ENCODE results near the gene ILKAP.
"Not testable (repeated sequence)": the region's sequence is repeated elsewhere in the genome, so short reads cannot be mapped to it uniquely, and the experiment has no call there.

The ILKAP gene

GRCh38 chr2:238176613-238177012 is 26.9 kb downstream of the ILKAP start:
- Histone ChIP-seq H3K27me3 (replicated peaks; ENCODE audit: control insufficient read depth, insufficient read depth, low read length) (no peaks in the 10 kb centered on the region), H3K4me3 (replicated peaks; ENCODE audit: low read depth, low read length) (no peak overlapping the region), H3K36me3 (ENCODE audit: control insufficient read depth, insufficient read depth, low read length) (peaks cover 25% of the 10 kb centered on the region)
- TF ChIP-seq CTCF (IDR thresholded peaks at IDR 0.05; ENCODE audit: insufficient read depth, low read length, poor library complexity, severe bottlenecking) = no peak
- no peak for DNase-seq (ENCODE audit: extremely low read depth, insufficient read length)

DNA sequence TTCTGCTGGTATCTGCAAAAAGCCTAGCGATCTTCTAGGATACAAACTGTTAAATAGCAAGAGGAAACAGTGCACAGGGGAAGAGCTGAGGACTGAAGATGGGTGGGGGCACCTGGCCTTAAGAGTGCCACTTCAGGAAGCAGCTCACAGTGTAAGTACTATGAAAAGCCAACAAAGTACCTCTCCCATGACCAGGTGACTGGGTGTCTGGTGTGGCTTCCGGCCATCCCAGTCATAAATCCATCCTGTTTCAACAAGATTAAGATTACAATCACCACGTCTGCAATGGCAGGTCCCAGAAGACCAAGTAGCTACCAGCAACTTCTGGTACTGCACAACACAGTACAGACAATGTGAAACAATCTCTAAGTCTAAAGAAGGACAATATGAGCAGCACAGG is 28.8 kb downstream of the ILKAP start:
- no peak for TF ChIP-seq CTCF (IDR thresholded peaks at IDR 0.05; ENCODE audit: insufficient read depth, low read length, poor library complexity, severe bottlenecking)
- DNase-seq (ENCODE audit: extremely low read depth, insufficient read length) = no peak
- H3K27me3 ChIP-seq (replicated peaks; ENCODE audit: control insufficient read depth, insufficient read depth, low read length) = no peaks in the 10 kb centered on the region
- peaks cover 27% of the 10 kb centered on the region for H3K36me3 ChIP-seq (ENCODE audit: control insufficient read depth, insufficient read depth, low read length)
- no peak overlapping the region for H3K4me3 ChIP-seq (replicated peaks; ENCODE audit: low read depth, low read length)

- Histone ChIP-seq H3K27me3 (replicated peaks; ENCODE audit: control insufficient read depth, insufficient read depth, low read length) (no peaks in the 10 kb centered on the region), H3K4me3 (replicated peaks; ENCODE audit: low read depth, low read length) (no peak overlapping the region), H3K36me3 (ENCODE audit: control insufficient read depth, insufficient read depth, low read length) (peaks cover 26% of the 10 kb centered on the region)
- no peak for TF ChIP-seq CTCF (IDR thresholded peaks at IDR 0.05; ENCODE audit: insufficient read depth, low read length, poor library complexity, severe bottlenecking)
- no peak for DNase-seq (ENCODE audit: extremely low read depth, insufficient read length)
These were observed 29.2 kb downstream of the ILKAP start for GRCh38 chr2:238174291-238174690.

- Histone ChIP-seq H3K27me3 (replicated peaks; ENCODE audit: control insufficient read depth, insufficient read depth, low read length) (no peaks in the 10 kb centered on the region), H3K4me3 (replicated peaks; ENCODE audit: low read depth, low read length) (no peak overlapping the region), H3K36me3 (ENCODE audit: control insufficient read depth, insufficient read depth, low read length) (peaks cover 31% of the 10 kb centered on the region)
- no peak for DNase-seq (ENCODE audit: extremely low read depth, insufficient read length)
- TF ChIP-seq CTCF (IDR thresholded peaks at IDR 0.05; ENCODE audit: insufficient read depth, low read length, poor library complexity, severe bottlenecking) = no peak
These were observed 29.8 kb downstream of the ILKAP start for GRCh38 chr2:238173692-238174091.

- H3K4me3 ChIP-seq (replicated peaks; ENCODE audit: low read depth, low read length) = no peak overlapping the region
- H3K27me3 ChIP-seq (replicated peaks; ENCODE audit: control insufficient read depth, insufficient read depth, low read length) = no peaks in the 10 kb centered on the region
- peaks cover 37% of the 10 kb centered on the region for H3K36me3 ChIP-seq (ENCODE audit: control insufficient read depth, insufficient read depth, low read length)
- DNase-seq (ENCODE audit: extremely low read depth, insufficient read length) = no peak
- TF ChIP-seq CTCF (IDR thresholded peaks at IDR 0.05; ENCODE audit: insufficient read depth, low read length, poor library complexity, severe bottlenecking) = no peak
These were observed 31.1 kb downstream of the ILKAP start for GRCh38 chr2:238172439-238172838.

GRCh38 chr2:238171575-238172187 is 31.8 kb downstream of the ILKAP start:
- H3K27me3 ChIP-seq (replicated peaks; ENCODE audit: control insufficient read depth, insufficient read depth, low read length) = no peaks in the 10 kb centered on the region
- H3K4me3 ChIP-seq (replicated peaks; ENCODE audit: low read depth, low read length) = no peak overlapping the region
- peaks cover 38% of the 10 kb centered on the region for H3K36me3 ChIP-seq (ENCODE audit: control insufficient read depth, insufficient read depth, low read length)
- no peak for TF ChIP-seq CTCF (IDR thresholded peaks at IDR 0.05; ENCODE audit: insufficient read depth, low read length, poor library complexity, severe bottlenecking)
- DNase-seq (ENCODE audit: extremely low read depth, insufficient read length) = no peak

DNA sequence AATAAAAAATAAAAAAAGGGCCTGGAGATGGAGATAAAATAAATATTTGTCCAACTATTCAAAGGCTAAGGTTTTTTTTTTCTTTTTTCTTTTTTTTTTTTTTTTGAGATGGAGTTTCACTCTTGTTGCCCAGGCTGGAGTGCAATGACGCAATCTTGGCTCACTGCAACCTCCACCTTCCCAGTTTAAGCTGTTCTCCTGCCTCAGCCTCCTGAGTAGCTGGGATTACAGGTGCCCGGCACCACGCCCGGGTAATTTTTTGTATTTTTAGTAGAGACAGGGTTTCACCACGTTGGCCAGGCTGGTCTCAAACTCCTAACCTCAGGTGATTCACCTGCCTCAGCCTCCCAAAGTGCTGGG is 32.4 kb downstream of the ILKAP start:
- not testable (repeated sequence) for DNase-seq (ENCODE audit: extremely low read depth, insufficient read length); H3K4me3 ChIP-seq (replicated peaks; ENCODE audit: low read depth, low read length); H3K27me3 ChIP-seq (replicated peaks; ENCODE audit: control insufficient read depth, insufficient read depth, low read length)
- peaks cover 37% of the 10 kb centered on the region for H3K36me3 ChIP-seq (ENCODE audit: control insufficient read depth, insufficient read depth, low read length)
